ENCODE data around the gene MCC.

The MCC gene

DNA sequence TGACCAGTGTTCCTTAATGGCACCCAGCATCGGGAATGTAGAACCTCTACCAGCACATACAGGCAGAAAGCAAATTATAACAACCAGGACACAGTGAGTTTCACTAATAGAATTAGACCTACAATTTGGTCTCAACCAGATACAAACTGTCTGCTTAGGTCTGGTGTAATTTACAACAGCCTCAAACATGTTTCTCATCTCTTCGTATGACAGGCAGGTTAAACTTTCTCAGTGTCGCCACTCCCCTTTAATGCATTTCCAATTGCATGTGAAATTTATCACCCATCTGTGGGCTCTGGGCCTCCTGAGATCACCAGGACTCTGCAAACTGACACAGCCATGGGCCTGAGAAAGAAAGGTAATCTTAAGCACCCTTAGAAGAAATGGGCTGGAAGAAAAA lies 293.0 kb downstream of the MCC start:
- no peak for DNase-seq
- no peak overlapping the region for H3K4me3 ChIP-seq (ENCODE audit: low read depth, low read length)
- H3K36me3 ChIP-seq: peaks cover 100% of the 10 kb centered on the region
- no peaks in the 10 kb centered on the region for H3K27me3 ChIP-seq (ENCODE audit: insufficient read depth, low read depth, severe bottlenecking)
- H3K9me3 ChIP-seq (ENCODE audit: severe bottlenecking): no peaks in the 10 kb centered on the region
- peak overlapping the region; percentile 8; the same call in 1 of the 2 replicates for H3K27ac ChIP-seq
- TF ChIP-seq, protein P1, sequence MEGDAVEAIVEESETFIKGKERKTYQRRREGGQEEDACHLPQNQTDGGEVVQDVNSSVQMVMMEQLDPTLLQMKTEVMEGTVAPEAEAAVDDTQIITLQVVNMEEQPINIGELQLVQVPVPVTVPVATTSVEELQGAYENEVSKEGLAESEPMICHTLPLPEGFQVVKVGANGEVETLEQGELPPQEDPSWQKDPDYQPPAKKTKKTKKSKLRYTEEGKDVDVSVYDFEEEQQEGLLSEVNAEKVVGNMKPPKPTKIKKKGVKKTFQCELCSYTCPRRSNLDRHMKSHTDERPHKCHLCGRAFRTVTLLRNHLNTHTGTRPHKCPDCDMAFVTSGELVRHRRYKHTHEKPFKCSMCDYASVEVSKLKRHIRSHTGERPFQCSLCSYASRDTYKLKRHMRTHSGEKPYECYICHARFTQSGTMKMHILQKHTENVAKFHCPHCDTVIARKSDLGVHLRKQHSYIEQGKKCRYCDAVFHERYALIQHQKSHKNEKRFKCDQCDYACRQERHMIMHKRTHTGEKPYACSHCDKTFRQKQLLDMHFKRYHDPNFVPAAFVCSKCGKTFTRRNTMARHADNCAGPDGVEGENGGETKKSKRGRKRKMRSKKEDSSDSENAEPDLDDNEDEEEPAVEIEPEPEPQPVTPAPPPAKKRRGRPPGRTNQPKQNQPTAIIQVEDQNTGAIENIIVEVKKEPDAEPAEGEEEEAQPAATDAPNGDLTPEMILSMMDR (IDR thresholded peaks at IDR 0.05; ENCODE audit: low read depth, low read length): no peak

DNA sequence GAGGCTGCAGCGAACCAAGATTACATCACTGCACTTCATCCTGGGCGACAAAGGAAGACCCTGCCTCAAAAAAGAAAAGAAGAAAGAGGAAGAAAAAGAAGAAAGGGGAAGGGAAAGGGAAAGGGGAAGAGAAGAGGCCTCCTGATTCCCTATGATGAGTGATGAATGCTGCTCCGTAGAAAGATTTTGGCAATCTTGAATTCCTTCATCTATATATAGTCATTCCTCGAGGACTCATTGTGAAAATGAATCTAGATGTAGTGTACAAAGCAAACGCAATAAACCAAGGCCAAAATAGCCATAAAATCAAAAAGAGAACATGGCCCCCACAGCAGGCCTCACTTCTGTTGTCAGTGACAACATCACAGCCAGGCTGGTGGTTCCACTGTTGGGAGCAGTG lies 293.7 kb downstream of the MCC start:
- Histone ChIP-seq H3K27me3 (ENCODE audit: insufficient read depth, low read depth, severe bottlenecking) (no peaks in the 10 kb centered on the region), H3K27ac (no peak overlapping the region), H3K36me3 (peaks cover 100% of the 10 kb centered on the region), H3K4me3 (ENCODE audit: low read depth, low read length) (no peak overlapping the region), H3K9me3 (ENCODE audit: severe bottlenecking) (no peaks in the 10 kb centered on the region)
- TF ChIP-seq, protein P1 (IDR thresholded peaks at IDR 0.05; ENCODE audit: low read depth, low read length): no peak
- no peak for DNase-seq

DNA sequence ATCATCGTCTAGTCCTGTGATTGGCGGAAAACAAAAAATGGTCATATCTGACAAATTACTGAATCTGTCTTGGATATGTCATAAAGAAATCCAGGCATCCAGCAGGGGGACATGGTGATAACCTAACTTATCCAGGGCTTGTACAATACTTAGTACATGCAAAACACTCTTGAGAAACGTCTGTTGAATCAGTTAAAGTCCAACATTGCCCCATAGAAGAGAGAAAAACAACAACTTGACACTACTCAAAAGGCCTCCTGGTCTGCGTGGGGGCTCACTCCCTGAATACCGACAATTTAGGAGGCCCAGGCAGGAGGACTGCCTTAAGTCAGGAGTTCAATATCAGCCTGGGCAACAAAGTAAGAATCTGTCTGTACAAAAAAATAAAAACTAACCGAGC lies 294.1 kb downstream of the MCC start:
- Histone ChIP-seq H3K27ac (no peak overlapping the region), H3K9me3 (ENCODE audit: severe bottlenecking) (no peaks in the 10 kb centered on the region), H3K4me3 (ENCODE audit: low read depth, low read length) (no peak overlapping the region), H3K27me3 (ENCODE audit: insufficient read depth, low read depth, severe bottlenecking) (no peaks in the 10 kb centered on the region), H3K36me3 (peaks cover 100% of the 10 kb centered on the region)
- DNase-seq: no peak
- TF ChIP-seq, protein P1 (IDR thresholded peaks at IDR 0.05; ENCODE audit: low read depth, low read length): no peak

DNA sequence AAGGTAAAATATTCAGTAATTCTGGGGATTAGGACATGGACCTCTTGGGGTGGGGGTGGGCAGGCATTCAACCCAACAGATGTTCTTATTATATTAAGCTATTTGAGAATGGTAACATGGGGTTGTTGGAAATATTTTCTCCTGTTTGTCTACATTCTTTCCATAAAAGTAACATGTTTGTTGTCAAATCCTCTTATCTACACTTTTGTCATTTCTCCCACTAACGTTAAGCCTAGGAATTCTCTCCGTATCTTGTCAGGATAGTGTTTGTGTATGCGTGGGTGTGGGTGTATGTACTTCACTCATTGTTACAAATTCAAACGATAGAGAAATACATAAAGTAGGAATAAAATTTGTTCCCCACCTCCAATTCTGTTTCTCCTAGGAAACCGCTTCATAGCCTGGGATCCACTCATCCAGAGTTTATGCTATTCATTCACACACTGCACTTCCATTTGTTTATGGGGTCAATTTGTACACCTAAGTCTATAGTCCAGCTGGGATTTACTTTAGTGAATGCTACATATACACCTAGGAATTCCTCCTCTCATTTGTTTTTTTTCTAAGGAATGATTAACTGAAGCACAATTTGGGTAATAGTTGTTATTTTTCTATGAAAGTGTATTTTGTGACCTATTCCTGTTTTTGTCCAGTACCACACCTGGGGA lies 294.8 kb downstream of the MCC start:
- TF ChIP-seq, protein P1 (IDR thresholded peaks at IDR 0.05; ENCODE audit: low read depth, low read length): no peak
- H3K36me3 ChIP-seq: peaks cover 100% of the 10 kb centered on the region
- no peaks in the 10 kb centered on the region for H3K9me3 ChIP-seq (ENCODE audit: severe bottlenecking)
- no peak overlapping the region for H3K4me3 ChIP-seq (ENCODE audit: low read depth, low read length)
- DNase-seq: no peak
- no peaks in the 10 kb centered on the region for H3K27me3 ChIP-seq (ENCODE audit: insufficient read depth, low read depth, severe bottlenecking)
- no peak overlapping the region for H3K27ac ChIP-seq

DNA sequence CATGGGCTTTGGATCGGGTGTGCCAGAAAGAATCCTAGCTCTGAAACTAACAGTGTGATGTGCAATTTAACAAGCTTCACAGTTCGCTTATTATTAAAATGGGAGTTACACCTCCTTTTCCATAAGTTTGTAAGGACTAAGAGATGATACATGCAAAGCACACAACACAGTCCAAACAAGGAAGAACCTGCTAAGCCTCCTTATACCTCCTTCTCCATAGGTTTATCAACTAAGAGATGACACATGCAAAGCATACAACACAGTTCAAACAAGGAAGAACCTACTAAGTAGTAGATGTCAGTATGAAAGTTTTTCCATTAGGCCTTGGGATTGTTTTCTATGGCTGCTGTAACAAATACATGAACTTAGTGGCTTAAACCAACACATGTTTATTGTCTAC lies 295.7 kb downstream of the MCC start:
- Histone ChIP-seq H3K36me3 (peaks cover 99% of the 10 kb centered on the region), H3K27me3 (ENCODE audit: insufficient read depth, low read depth, severe bottlenecking) (no peaks in the 10 kb centered on the region), H3K27ac (no peak overlapping the region; the same call in 1 of the 2 replicates), H3K9me3 (ENCODE audit: severe bottlenecking) (no peaks in the 10 kb centered on the region), H3K4me3 (ENCODE audit: low read depth, low read length) (no peak overlapping the region)
- DNase-seq: no peak
- TF ChIP-seq, protein P1 (IDR thresholded peaks at IDR 0.05; ENCODE audit: low read depth, low read length): no peak

DNA sequence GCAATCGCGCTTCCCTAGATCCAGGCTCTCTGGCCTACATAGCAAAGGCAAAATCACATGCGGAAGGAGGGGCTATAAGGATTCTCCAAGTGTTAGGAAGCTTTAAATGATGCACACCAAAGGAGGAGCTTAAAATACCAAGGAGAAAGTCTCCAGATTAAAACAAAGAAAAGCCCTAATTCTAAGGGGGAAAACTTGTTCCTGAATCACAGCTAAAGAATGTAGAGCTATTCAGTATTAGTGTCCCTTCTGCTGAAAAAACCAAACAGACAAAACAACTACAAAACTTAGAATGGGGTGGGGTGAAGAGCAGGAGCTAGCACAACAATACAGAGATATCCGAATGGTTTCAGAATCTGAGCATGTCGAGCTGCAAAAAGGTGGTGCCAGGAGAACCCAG lies 297.9 kb downstream of the MCC start:
- Histone ChIP-seq H3K27me3 (ENCODE audit: insufficient read depth, low read depth, severe bottlenecking) (no peaks in the 10 kb centered on the region), H3K36me3 (peaks cover 97% of the 10 kb centered on the region), H3K4me3 (ENCODE audit: low read depth, low read length) (no peak overlapping the region), H3K9me3 (ENCODE audit: severe bottlenecking) (no peaks in the 10 kb centered on the region), H3K27ac (no peak overlapping the region)
- TF ChIP-seq, protein P1 (IDR thresholded peaks at IDR 0.05; ENCODE audit: low read depth, low read length): no peak
- DNase-seq: no peak
